ENCODE results near the gene SPP1.
A peak's percentile ranks its signal among the peaks of the same experiment; 100 is the strongest.

DNA sequence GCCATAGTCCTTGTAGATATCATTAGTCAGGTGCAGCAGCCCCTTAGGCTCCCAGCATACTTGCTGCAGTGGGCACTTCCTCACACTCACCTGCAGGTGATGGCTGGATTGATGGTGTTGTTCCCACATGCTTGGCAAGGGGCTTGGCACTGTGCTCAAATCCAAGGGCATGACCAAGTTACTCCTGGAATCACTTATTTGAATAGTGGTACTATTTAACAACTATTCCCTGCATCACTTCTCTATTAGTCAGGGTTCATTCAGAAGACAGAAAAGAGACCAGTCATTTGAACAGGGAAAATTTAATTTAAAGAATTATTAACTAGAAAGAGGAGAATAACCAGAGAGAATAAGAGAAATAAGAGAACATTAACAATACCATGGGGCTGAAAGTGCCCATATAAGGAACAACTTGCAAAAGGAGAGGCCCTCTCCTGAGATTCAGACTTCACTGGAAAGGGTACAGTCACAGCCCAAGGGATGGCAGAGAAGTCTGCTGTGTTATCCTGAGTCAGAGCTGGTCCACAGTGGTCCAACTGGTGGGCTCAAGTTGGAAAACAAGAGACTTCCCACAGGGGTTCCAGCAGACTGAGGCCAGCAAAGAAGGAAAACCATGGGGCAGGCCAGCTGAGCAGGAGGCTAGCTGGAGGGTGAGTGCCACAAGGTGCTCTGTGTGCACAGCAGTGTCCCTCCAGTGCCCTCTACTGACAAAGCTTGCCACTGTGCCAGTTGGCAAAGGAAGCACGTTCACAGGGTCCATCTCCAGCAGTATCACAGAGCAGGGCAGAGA, 9.8 kb downstream of the SPP1 start:
- TF ChIP-seq EZH2phosphoT487 (IDR thresholded peaks at IDR 0.05; ENCODE audit: borderline replicate concordance, low read length) (no peak), CTCF (conservative IDR thresholded peaks at IDR 0.05; ENCODE audit: low read depth, low read length) (peak; percentile 74), EZH2 (IDR thresholded peaks at IDR 0.05; ENCODE audit: low read length, unreplicated experiment) (no peak)
